Hematopoietic multipotent progenitor cell treated with erythropoietin and hydrocortisone succinate and interleukin-3 and kit ligand, for 15 days (in vitro differentiated cells): Measurements from ENCODE around the gene EXD1.
A peak's percentile ranks its signal among the peaks of the same experiment; 100 is the strongest.
"Not testable (repeated sequence)": the region's sequence is repeated elsewhere in the genome, so short reads cannot be mapped to it uniquely, and the experiment has no call there.

Experiments
- DNase-seq: peaks from one replicate; pipeline ENCODE4 v3.0.0-alpha.2; 2015; ENCODE audit warnings: low spot score

EXD1 gene

GRCh38 chr15:41230650-41231421 is at the start of gene EXD1, which contains the start of gene CHP1:
TSS of gene EXD1 (minus strand) at chr15:41230757. CDS start at chr15:41226575, 4,182 bp downstream.
TSS of gene CHP1 (plus strand) at chr15:41231268. CDS start at chr15:41231383, 115 bp downstream.
- DNase-seq = peak; percentile 96

GRCh38 chr15:41279535-41280283 is 49.2 kb upstream of the EXD1 start:
- no peak for DNase-seq

- no peak for DNase-seq
Observed at GRCh38 chr15:41278319-41278718, 47.8 kb upstream of the EXD1 start.

- no peak for DNase-seq
Observed at GRCh38 chr15:41276831-41277230, 46.3 kb upstream of the EXD1 start.

GRCh38 chr15:41269887-41270286 is 39.3 kb upstream of the EXD1 start:
- no peak for DNase-seq

GRCh38 chr15:41263891-41264351 is 33.4 kb upstream of the EXD1 start:
- no peak for DNase-seq

- DNase-seq = no peak
Observed at GRCh38 chr15:41262571-41262970, 32.0 kb upstream of the EXD1 start.

GRCh38 chr15:41260924-41261323 is 30.4 kb upstream of the EXD1 start:
- not testable (repeated sequence) for DNase-seq

- DNase-seq = no peak
Observed at GRCh38 chr15:41259546-41260189, 29.1 kb upstream of the EXD1 start.

- no peak for DNase-seq
Observed at GRCh38 chr15:41258750-41259471, 28.4 kb upstream of the EXD1 start.

GRCh38 chr15:41256577-41257038 is 26.1 kb upstream of the EXD1 start:
- DNase-seq = no peak

GRCh38 chr15:41256103-41256502 is 25.5 kb upstream of the EXD1 start:
- no peak for DNase-seq

- no peak for DNase-seq
Observed at GRCh38 chr15:41254560-41254959, 24.0 kb upstream of the EXD1 start.

- no peak for DNase-seq
Observed at GRCh38 chr15:41251411-41251810, 20.9 kb upstream of the EXD1 start.

- not testable (repeated sequence) for DNase-seq
Observed at GRCh38 chr15:41250745-41251144, 20.2 kb upstream of the EXD1 start.

GRCh38 chr15:41241221-41241964 is 10.8 kb upstream of the EXD1 start:
- peak; percentile 41 for DNase-seq

GRCh38 chr15:41238100-41238499 is 7.5 kb upstream of the EXD1 start:
- DNase-seq = no peak

GRCh38 chr15:41235929-41236328 is 5.4 kb upstream of the EXD1 start:
- no peak for DNase-seq

GRCh38 chr15:41235228-41235627 is 4.7 kb upstream of the EXD1 start:
- not testable (repeated sequence) for DNase-seq

- peak; percentile 24 for DNase-seq
Observed at GRCh38 chr15:41233367-41233771, 2.8 kb upstream of the EXD1 start.
